ENCODE measurements around the gene MDN1. TPM values are rescaled to one million over a fixed set of nuclear protein-coding genes. Genes with fewer than 3 reads are reported as not detected.
"Not testable (repeated sequence)": the region's sequence is repeated elsewhere in the genome, so short reads cannot be mapped to it uniquely, and the experiment has no call there.

Gene MDN1
- total RNA-seq, 1 donor from 2014 or later = 22.9 TPM

DNA sequence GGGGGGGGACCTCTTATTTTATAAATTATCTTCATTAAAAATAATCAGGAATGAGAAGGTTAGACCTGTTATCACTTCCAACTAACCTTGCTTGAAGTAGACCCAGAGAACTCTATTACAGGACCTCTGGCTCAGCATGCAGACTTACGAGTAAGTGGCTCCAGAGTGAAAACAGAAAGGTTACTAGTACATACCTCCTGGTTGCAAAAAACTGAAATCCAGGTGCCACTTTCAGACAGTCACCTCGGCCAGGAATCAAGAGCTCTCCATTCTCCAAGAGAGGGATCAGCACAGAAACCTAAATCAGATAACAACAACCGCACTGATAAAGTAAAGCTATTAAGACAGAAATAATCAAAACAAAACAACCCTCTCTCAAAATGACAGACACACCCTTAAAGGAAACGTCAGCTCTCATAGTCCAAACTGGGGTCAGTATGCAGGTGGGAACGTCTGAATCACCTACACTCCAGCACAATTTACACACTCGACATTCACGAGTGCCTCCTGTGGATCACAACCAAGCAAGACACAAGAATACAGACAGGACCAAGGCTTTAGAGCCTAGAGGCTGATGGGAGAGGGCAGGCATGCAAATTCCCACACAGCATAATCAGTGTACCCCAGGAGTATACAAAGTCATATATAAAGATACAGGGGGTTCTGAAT is 31.8 kb downstream of the MDN1 start:
- no peak for DNase-seq
- Histone ChIP-seq H3K4me1 (peaks cover 6% of the 10 kb centered on the region), H3K27ac (replicated peaks) (no peak overlapping the region), H3K4me3 (no peak overlapping the region), H3K9me3 (replicated peaks) (peaks cover 8% of the 10 kb centered on the region), H3K36me3 (peaks cover 93% of the 10 kb centered on the region), H3K27me3 (ENCODE audit: low read depth) (no peaks in the 10 kb centered on the region)
- TF ChIP-seq, protein P1, sequence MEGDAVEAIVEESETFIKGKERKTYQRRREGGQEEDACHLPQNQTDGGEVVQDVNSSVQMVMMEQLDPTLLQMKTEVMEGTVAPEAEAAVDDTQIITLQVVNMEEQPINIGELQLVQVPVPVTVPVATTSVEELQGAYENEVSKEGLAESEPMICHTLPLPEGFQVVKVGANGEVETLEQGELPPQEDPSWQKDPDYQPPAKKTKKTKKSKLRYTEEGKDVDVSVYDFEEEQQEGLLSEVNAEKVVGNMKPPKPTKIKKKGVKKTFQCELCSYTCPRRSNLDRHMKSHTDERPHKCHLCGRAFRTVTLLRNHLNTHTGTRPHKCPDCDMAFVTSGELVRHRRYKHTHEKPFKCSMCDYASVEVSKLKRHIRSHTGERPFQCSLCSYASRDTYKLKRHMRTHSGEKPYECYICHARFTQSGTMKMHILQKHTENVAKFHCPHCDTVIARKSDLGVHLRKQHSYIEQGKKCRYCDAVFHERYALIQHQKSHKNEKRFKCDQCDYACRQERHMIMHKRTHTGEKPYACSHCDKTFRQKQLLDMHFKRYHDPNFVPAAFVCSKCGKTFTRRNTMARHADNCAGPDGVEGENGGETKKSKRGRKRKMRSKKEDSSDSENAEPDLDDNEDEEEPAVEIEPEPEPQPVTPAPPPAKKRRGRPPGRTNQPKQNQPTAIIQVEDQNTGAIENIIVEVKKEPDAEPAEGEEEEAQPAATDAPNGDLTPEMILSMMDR (IDR thresholded peaks at IDR 0.05; ENCODE audit: borderline replicate concordance) = no peak
- intact Hi-C loops (cut with micrococcal nuclease) = no loop called here

DNA sequence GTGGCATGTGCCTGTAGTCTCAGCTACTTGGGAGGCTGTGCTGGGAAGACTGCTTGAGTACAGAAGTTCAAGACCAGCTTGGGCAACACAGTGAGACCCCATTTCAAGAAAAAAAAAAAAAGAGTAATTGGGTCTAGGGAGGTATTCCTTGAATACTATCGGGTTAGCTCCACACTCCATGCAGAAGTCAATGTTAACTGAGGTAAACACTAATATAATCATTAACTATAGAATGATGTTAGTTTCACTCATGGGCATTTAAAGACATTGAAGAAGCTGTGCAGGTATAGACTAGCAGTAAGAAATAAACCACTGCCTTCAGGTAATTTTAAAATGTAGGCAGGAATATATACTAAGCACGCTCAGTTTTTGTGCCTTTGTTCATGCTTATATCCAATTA is 32.6 kb downstream of the MDN1 start:
- TF ChIP-seq, protein P1 (IDR thresholded peaks at IDR 0.05; ENCODE audit: borderline replicate concordance) = no peak
- Histone ChIP-seq H3K4me3 (no peak overlapping the region), H3K4me1 (no peaks in the 10 kb centered on the region), H3K27ac (replicated peaks) (no peak overlapping the region), H3K36me3 (peaks cover 93% of the 10 kb centered on the region), H3K27me3 (ENCODE audit: low read depth) (no peaks in the 10 kb centered on the region), H3K9me3 (replicated peaks) (peaks cover 9% of the 10 kb centered on the region)
- no peak for DNase-seq
- intact Hi-C loops (cut with micrococcal nuclease) = no loop called here

DNA sequence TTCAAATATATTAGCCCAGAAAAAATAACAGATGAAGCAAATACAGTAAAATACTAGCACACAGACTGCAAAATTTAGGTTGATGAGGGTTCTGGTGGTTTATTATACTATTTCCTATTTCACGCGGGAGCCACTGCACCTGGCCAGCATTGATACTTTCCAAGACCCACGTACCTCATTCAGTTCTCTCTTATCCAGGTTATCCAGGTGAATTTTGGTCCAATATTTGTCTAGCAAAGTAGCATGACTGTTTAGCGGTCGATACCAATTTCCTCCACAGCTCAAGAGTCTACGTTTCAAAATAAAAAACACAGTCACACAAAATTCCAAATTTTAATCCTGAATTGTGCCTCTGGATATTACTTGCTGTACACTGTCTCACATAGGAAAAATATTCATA is 34.8 kb downstream of the MDN1 start:
- Histone ChIP-seq H3K27ac (replicated peaks) (no peak overlapping the region), H3K4me3 (no peak overlapping the region), H3K9me3 (replicated peaks) (peaks cover 9% of the 10 kb centered on the region), H3K4me1 (no peaks in the 10 kb centered on the region), H3K27me3 (ENCODE audit: low read depth) (no peaks in the 10 kb centered on the region), H3K36me3 (peaks cover 100% of the 10 kb centered on the region)
- TF ChIP-seq, protein P1 (IDR thresholded peaks at IDR 0.05; ENCODE audit: borderline replicate concordance) = no peak
- intact Hi-C loops (cut with micrococcal nuclease) = no loop called here
- DNase-seq = no peak

DNA sequence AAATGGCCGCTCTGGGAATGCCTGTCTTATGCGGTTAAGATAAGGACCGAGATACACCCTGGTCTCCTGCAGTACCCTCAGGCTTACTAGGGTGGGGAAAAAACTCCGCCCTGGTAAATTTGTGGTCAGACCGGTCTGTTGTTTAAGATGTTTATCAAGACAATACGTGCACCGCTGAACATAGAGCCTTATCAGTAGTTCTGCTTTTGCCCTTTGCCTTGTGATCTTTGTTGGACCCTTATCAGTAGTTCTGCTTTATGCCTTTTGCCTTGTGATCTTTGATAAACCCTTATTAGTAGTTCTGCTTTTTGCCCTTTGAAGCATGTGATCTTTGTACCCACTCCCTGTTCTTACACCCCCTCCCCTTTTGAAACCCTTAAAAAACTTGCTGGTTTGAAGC is 36.3 kb downstream of the MDN1 start:
- H3K27ac ChIP-seq (replicated peaks); H3K27me3 ChIP-seq (ENCODE audit: low read depth); H3K4me1 ChIP-seq; intact Hi-C loops (cut with micrococcal nuclease); H3K9me3 ChIP-seq (replicated peaks); DNase-seq; H3K4me3 ChIP-seq: not testable (repeated sequence)
- H3K36me3 ChIP-seq = peaks cover 100% of the 10 kb centered on the region

DNA sequence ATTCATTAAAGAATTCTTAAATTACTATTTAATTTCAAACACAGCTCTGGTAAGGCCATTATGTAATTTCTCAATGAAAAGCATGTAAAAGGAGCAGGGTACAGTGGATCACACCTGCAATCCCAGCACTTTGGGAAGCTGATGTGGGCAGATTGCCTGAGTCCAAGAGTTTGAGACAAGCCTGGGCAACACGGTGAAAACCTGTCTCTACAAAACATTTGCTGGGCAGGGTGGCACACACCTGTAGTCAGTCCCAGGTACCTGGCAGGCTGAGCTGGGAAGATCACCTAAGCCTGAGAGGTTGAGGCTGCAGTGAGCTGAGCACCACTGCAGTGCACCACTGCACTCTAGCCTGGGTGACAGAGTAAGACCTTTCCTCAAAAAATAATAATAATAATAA is 37.4 kb downstream of the MDN1 start:
- peaks cover 90% of the 10 kb centered on the region for H3K36me3 ChIP-seq
- intact Hi-C loops (cut with micrococcal nuclease) = no loop called here
- DNase-seq = no peak
- H3K4me3 ChIP-seq = no peak overlapping the region
- no peak overlapping the region for H3K27ac ChIP-seq (replicated peaks)
- H3K9me3 ChIP-seq (replicated peaks) = peaks cover 9% of the 10 kb centered on the region
- TF ChIP-seq, protein P1 (IDR thresholded peaks at IDR 0.05; ENCODE audit: borderline replicate concordance) = no peak
- no peaks in the 10 kb centered on the region for H3K4me1 ChIP-seq
- H3K27me3 ChIP-seq (ENCODE audit: low read depth) = no peaks in the 10 kb centered on the region
